GM10266 (cell line): ENCODE data around the gene OSGEPL1.

Experiments
- DNase-seq: peaks from one replicate; pipeline ENCODE4 v3.0.0; 2012; ENCODE audit errors: extremely low spot score
- TF ChIP-seq, protein P1 (sequence below): IDR thresholded peaks from 2 replicates; pipeline ENCODE4 v1.5.1; 2012; ENCODE audit warnings: mild to moderate bottlenecking, low read depth; ENCODE audit not compliant: control insufficient read depth, insufficient read depth; ENCODE audit errors: missing control alignments

The OSGEPL1 gene

DNA sequence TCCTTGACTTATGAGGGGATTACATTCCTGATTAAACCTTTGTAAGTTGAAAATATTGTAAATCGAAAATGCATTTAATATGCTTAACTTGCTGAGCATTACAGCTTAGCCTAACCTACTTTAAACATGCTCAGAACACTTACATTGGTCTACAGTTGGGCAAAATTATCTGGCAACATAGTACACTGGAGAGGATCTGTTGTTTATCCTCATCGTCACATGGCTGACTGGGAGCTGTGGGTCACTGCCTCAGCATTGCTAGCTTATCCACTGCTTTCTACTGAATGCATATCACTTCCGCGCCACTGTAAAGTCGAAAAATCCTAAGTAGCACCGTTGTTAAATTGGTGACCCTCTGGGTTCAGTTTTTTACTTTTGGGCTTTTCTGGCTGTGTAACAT, 35.3 kb upstream of the OSGEPL1 start:
- no peak for DNase-seq
- TF ChIP-seq, protein P1, sequence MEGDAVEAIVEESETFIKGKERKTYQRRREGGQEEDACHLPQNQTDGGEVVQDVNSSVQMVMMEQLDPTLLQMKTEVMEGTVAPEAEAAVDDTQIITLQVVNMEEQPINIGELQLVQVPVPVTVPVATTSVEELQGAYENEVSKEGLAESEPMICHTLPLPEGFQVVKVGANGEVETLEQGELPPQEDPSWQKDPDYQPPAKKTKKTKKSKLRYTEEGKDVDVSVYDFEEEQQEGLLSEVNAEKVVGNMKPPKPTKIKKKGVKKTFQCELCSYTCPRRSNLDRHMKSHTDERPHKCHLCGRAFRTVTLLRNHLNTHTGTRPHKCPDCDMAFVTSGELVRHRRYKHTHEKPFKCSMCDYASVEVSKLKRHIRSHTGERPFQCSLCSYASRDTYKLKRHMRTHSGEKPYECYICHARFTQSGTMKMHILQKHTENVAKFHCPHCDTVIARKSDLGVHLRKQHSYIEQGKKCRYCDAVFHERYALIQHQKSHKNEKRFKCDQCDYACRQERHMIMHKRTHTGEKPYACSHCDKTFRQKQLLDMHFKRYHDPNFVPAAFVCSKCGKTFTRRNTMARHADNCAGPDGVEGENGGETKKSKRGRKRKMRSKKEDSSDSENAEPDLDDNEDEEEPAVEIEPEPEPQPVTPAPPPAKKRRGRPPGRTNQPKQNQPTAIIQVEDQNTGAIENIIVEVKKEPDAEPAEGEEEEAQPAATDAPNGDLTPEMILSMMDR, result no peak

DNA sequence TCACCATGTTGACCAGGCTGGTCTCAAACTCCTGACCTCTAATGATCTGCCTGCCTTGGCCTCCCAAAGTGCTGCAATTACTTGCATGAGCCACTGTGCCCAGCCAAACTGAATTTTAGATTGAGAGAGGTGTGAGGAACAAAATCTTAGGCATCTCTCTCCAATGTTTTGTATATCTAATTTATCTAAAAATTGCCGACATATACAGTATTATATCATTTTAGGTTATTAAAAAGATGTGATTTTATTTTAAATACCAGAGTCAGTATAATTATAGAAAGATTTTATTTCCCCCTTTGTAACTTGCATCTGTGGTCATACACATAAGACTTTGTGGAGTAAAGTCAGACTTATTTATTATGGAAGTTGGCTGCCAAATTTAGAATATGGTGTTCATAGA, 31.7 kb upstream of the OSGEPL1 start:
- TF ChIP-seq, protein P1, result no peak
- DNase-seq, result no peak

DNA sequence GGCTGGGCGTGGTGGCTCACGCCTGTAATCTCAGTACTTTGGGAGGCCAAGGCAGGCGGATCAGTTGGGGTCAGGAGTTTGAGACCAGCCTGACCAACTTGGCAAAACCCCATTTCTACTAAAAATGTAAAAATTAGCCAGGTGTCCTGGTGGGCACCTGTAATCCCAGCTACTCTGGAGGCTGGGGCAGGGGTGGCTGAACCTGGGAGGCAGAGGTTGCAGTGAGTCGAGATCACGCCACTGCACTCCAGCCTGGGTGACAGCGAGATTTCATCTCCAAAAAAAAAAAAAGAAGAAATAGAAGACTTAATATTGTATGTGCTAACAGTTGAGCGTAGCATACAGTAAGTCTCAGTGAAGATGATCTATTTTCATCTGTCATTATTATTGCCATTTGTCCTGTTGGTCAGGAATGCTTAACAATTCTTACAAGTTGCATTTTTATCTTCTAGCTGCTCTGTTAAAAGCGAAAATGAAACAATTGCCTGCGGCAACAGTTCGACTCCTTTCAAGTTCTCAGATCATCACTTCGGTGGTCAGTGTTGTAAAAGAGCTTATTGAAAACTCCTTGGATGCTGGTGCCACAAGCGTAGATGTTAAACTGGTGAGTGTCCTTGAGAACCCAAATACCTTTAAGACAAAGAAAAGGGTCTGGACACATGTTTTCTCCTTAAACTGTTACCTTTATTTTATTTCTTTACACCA, 28.9 kb upstream of the OSGEPL1 start:
- no peak for DNase-seq
- TF ChIP-seq, protein P1, result no peak

DNA sequence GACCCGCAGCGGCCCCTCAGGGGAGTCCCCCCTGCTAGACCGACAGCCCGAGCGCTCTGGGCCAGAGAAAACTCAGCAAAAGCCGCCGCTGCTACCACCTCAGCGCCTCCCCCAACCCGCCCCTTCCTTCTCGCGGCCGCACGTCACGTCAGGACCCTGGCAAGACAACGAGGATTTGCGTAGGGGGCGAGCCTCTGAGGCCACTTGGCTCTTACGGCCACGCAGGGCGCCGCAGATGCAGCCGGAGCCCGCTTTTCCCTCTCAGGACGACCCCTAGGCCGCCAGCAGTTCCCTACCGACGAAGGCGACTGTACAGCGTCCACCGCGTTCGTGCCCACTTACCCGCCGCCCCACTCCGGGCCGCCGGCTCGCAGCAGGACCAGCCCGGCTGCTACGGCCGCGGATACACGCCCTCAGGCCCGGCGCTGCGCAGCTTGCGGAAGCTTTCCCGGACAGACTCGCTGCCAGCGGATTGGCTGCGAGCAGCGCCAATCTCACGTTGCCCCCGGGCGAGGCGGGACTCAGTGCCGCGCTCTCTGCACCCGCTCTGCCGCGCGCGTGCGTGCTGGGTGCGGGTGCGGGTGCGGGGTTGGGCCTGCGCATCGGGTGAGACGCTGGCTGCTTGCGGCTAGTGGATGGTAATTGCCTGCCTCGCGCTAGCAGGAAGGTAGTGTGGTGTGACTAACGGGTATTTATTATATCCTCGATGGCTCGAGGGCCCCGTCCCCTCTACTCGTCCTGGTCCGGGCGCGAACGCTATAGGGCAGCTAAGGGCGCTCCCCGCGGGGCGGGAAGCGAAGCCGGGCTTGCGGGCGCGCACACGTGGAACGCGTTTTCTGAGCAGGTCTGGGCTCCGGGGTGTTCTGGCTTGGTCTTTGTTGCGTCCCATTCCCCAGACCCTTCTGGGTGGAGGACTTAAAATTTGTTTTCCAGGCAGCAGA, 21.6 kb upstream of the OSGEPL1 start, which contains the start of the genes ORMDL1 and PMS1:
TSS of gene ORMDL1 (minus strand) at position 413 of the 941 bp plus-strand sequence. CDS start 1,744 bp downstream, outside the sequence.
TSS of gene PMS1 (plus strand) at position 524 of the 941 bp plus-strand sequence. CDS start 7,360 bp downstream, outside the sequence.
- peak; percentile 92 for DNase-seq
- TF ChIP-seq, protein P1, result no peak

DNA sequence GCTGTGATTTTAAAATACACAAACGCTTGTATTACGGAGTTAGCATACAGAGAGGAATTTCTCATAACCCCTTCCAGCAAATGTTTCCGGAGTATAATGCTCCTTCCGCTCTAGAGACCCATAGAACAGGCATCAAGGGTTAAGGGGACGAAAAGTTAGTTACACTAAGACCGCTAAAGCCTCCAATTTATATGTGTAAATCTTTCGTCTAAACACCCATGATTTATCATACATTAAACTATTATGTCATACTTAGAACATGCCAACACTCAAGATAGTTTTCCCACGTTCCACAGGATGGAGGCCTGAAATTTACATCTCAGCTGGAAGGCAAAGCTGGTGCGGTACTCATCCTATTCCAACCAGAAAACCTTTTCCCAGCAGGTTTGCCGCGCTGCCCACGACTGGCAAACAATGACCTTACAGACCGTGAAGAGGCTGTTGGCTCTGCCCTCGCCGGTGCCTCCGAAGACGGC, 20.9 kb upstream of the OSGEPL1 start:
- TF ChIP-seq, protein P1, result no peak
- peak; percentile 46 for DNase-seq

DNA sequence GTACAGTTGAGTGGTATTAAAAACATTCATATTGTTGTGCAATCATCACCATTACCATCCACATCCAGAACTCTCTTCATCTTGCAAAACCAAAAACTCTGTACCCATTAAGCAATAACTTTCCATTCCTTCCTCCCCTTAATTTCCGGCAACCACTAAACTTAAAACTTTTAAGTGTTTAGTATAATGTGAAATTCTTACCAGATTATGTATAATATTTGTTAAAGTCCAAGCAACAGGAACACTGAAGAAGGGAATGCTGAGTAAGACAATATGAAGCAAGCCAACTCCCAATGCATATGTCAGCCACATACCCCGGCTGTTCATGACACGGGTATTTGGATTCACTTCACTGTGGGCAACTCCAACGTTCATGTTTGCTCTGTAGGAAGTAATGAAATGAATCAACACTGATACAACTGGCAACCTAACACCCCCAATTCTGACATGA, 19.7 kb upstream of the OSGEPL1 start:
- TF ChIP-seq, protein P1, result no peak
- DNase-seq, result no peak
